HG02981 (cell line): ENCODE results near the gene CAPN8.

Experiments used
- ATAC-seq: cut with Tn5 transposase; IDR thresholded peaks from one replicate; pipeline ENCODE4 v1.9.1; 2021; ENCODE audit warnings: mild to moderate bottlenecking, moderate library complexity; ENCODE audit not compliant: unreplicated experiment

The CAPN8 gene

DNA sequence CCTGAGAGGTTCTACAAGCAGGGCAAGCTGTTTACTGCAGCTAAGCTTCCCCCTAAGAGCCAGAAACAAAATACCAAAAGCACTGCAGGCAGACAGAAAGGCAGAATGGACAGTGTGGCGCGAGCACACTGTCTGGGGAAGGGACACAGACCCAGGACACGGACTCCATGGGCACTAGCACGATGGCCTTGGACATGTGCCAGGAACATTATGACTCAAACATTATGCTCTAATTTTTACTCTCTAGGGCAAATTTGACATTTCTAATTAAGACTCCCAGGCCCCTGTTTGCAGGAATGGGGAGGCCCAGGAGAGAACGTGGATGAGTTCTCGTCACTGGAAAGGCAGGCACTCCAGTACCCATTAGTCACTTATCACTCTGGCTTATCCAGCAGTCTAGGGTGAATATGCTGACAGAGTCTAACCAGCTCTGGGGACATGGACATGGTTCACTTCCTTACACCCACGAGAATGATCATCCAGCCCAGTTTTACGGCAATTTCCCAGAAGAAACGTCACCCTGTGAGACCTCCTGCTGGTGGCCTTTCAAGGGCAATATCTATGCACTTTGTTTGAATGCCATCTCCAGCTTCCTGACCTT lies 45.1 kb downstream of the CAPN8 start:
- ATAC-seq = no peak

DNA sequence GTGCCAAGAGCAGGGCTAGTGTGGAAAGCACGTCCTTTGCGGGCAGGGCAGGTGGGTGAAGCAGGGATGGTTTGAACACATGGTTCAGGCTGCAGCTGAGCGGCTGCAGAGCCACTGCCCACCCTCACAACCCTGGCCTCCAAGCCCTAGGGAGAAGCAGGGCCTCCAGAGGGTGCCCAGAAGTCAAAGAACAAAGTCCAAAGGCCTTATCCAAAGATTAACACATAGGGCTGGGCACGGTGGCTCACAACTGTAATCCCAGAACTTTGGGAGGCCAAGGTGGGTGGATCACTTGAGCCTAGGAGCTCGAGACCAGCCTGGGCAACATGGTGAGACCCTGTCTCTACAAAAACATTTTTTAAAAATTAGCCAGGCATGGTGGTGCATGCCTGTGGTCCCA lies 46.8 kb downstream of the CAPN8 start:
- ATAC-seq = no peak

DNA sequence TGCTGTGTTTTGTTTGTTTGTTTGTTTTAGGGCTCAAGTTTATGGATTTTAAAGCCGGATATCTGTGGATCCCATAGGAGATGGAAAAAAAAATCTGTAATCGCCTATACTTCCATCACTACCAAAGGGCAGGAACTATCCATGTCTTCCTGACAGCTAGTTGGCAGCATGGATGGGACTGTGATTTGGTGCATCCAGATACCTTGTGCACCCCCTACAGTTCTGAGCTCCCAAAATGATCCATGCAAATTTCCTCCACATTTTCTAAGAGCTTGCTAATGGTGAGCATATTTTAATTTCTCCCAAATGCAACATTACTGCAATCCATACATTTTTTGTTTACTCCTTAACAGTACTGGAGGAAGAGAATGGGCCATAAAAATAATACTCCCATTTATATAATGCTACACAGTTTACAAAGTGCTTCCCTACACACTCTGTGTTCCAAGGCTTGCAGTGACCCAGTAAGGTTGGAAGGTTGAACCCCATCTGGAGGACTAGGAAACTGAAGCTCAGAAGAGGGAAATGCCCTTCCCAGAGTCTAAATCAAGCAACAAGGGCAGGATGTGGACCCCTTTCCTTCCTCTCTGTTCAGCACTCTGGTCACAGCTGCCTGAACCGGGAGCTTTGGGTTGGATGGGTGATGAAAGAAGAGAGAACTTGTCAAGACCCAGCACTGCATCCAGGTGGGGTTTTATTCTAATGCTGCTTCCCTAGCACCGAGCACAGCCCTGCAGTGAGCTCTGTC lies 48.0 kb downstream of the CAPN8 start:
- ATAC-seq = no peak

DNA sequence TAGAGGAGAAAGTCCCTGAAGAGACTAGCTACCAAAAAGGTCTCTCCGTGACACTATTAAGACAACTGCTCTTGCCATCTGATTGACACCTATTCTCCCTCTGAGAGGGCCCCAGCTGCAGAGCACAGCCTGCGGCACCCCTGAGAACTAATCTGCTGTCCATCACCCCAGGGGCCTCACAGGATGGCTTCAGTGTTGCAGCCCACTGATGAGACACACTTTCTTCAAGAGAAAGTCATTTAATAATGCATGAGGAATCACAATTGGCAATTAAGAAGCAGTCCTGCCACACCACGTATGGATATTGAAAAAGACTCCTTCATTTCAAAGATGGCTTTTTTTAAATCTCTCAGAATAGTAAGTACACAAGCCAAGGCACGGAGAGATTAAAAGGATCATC lies 48.9 kb downstream of the CAPN8 start:
- ATAC-seq = no peak

DNA sequence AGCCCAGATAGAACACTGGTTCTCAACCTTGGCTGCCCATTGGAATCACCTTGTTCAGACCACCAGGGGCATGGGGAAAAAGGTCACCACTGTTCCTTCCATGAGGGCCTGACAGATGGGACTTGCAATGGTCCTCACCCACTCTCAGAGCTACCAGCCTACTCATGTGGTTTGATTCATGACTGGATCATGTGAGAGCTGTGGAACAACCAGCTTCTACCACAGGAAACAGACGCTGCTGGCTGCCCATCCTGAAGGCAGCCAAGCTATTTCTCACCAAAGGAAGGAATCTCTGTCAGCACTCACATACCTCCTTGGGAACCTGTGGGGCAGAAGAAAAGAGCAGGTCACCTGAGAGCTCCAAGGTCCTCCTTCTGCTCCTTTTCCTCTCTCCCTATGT lies 53.6 kb downstream of the CAPN8 start:
- no peak for ATAC-seq

DNA sequence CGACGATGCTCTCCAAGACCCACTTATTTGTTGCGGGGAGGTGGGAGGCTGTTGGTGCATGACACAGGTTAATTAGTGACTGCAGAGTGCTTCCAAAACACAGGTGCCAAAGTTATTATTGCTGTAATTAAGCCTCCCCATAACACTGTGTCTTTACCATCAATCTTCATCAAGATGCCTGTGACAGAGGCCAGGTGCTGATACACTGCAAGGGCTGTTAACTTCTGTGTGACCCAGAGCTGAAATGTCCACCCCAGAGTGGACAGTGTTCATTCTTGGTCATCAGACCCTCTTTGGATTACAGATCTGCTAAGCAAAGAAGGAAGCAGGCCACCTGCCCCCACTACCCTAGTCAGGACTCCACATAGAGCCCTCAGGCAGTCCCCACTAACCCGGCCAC lies 55.5 kb downstream of the CAPN8 start:
- ATAC-seq = no peak

DNA sequence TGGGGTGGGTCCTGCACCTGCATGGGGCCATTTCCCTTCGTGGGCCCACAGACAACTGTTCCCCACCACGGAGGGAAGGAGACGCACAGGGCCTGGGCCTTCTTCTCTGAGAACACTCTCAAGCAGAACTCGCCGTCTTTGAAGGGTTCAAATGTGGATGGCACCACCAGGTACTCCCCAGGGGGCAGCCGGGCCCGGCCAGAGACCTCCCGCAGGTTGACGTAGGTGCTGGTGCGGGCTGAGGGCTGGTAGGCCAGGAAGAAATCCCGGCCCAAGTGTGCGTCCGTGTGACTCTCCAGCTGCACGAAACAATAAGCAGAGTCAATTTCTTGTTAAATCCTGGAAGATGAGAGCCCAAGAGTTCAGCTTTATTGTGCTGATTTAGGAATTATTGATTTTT lies 56.4 kb downstream of the CAPN8 start:
- no peak for ATAC-seq

DNA sequence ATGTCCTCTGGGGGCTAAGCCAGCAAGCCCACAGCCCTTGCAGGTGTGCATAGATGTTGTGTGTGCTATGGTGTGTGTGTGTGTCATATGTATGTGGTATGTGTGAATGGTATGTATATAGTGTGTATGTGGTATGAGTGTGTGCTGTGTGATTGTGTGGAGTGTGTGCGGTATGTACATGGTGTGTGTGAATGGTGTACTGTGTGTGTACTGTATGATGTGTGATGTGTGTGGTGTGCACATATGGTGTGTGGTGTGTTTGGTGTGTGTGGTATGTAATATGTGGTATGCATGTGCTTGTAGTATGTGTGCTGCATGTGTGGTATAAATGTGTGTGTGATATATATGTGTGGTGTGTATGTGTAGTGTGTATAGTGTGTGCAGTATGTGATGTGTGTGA lies 107.0 kb downstream of the CAPN8 start:
- ATAC-seq = no peak

DNA sequence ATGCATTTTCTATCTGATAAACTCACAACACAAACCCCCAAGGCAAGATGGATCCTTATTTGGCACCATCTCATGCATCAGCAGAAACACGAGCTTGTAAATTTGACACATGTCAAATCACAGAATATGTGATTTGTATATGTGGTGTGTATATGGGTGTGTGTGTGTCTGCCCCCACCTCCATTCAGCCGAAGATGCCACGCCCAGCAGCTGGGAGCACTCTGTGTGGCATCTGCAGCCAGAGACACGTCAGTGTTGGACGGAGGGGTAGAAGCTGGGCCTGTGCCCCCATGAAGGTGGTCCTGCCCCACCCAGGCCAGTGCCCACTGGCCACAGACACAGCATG lies 108.4 kb downstream of the CAPN8 start:
- ATAC-seq = no peak

DNA sequence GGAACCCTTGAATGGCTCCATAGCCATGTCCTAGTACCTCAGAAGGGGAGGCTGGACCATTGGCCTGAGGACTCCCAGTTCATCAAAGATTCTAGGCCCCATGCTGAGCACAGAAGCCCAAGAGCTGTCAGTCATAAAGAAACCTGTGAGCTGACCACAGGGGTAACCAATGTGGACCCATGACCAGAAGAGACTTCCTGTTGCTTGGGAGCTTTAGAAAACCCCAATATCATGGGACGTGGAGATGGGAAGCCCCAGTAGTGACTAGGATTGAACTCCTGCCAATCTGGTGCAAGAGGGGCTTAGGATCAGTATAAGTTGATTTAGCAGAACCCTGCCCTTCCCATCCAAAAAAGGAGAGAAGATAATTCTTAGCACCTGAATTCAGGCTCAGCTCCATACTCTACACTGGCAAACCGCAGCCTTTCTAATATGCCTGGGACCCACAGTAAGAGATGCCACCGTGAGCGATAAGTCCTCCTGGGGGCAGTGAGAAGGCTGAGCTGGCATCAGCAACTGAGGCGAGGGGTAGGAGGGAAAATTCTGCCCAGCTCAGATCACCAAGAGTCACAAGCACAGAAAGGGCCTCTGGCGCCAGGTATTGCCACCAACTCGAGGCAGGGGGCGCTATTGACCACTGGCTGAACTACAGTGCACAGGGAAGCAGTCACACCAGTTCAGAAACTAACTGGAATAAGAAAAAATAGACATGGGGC lies 108.9 kb downstream of the CAPN8 start:
- peak; percentile 90 for ATAC-seq

DNA sequence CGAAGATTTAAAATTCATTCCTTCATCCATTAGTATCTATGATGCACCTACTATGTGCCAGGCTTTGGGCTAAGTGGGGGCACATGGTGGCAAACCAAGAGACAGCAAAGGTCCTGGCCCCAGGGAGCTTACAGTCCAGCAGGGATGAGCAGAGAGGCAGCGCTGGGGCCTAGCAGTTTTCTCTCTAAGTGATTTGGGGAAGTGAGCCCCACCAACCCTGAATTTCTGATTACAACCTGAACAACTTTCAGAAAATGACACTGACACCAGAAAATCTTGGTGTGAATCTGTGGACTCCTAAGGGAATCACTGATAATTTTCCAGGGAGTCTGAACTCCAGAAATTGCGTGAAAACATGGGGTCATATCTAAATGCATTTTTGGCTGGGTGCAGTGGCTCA lies 111.5 kb downstream of the CAPN8 start:
- ATAC-seq = no peak

DNA sequence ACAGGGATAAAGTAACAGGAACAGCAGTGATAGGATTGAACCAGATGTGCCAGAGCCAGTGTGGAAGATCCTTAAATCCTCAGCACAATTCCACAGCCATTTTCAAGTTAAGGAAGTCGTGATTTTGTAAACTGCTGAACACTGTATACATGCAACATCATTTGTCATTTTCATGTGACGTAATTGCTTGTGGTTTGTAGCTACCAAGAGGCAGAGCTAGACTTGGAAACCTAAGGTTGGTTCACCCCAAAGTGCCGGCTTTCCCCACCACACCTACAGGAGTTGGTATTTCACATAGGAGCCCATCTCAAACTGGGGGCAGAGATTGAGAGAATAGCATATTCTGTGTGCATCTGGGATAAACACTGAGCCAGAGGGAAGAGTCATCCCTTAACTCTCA lies 113.9 kb downstream of the CAPN8 start:
- no peak for ATAC-seq

DNA sequence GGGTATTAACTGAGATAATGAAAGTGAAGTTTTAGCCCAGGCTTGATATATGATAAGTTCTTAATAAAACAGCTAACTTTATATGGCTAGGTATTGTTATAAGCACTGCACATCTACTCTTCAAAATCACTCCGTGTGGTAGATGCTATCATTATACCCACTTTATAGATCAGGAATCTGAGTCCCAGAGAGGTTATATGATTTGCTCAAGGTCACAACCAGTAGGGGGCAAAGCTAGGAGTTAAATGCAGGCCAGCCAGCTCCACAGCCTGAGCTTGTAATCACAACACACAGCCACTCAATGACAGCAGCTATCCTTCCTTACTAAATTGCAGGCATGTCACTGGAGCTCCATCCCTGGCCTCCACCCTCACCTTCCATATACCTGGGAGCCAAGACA lies 115.8 kb downstream of the CAPN8 start:
- no peak for ATAC-seq

DNA sequence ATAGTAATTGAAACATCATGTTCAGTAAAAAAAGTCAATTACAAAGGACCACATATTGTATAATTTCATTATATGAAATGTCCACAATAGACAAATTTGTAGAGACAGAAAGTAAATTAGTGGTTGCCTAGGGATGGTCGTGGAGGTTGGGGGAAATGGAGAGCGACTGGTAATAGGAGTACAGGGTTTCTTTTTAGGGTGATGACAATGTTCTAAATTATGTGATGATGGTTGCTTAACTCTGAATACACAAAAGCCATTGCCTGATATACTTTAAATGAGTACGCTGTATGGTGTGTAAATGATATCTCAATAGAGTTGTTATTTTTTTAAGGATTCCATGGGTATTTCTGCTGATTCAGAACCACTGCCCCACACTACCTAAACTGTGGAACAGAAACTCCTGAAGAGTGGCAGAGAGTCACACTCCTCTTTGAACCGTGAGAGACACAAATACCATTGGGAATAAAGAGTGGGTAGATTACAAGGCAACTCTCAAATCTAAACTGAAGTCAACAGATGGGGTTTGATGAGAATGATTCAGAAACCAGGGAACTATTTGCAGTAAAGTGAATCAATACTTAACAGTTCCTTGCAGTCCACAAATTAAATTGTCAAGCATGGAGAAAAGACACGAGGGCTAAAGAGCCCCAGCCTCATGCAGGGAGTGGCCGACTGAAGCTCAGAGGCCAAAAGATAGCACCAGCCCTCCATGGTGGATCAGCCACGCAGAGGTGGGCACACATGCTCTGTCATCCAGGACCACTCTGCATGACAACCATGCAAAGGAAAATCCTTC lies 118.0 kb downstream of the CAPN8 start:
- ATAC-seq = no peak

DNA sequence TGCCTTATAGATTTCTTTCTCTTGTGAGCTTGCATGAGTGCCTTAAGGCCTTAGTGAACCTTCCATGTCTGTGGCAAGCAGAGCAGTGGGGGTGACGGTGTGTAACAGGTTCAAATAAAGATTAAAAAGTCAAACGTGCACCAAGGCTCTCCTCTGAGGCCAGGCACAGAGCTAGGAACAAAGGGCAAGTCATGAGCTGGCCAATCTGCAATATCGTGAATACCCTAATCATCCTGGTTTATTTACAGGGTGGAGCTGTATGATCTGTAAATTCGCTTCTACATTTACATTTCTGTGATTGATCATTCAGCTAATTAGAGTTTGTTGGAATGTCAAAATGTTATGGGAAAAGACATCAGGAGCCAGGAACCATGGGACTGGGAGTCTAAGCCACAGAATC lies 120.2 kb downstream of the CAPN8 start:
- no peak for ATAC-seq

DNA sequence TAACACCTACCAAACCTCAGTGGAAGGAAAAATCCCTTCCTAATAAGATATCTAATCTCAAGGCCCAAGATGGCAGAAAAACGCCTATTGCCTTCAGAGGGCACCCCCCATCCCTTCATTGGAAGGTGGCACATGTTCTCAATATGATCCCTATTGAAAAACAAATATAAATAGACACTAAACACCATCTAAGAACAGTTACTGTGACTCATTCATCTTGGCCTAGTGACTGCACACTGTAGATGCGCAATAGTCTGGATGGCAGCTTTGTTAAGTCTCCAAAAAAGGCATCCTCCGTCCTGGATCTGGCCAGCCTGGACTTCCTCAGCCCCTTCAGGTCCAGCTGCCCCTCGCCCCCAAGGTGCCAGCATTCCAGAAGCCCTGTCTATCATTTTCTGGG lies 121.9 kb downstream of the CAPN8 start:
- no peak for ATAC-seq

DNA sequence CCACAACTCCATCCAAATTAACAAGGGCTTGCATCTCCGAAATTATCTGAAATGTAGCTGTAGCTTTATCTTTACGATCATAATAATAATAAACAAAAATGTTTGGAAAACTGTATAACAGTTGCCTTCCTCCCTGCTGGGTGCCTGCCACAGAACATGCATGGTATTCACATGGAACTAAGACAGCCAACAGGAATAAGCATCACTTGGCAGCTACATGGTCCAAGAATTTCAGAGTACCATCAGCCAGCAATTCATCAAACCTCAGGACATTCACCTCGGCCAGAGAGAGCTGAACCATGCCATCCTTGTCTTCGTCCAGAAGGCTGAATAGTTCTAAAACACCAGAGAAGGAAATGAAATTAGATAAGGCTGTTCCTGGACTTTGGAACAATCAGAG lies 122.7 kb downstream of the CAPN8 start:
- ATAC-seq = no peak

DNA sequence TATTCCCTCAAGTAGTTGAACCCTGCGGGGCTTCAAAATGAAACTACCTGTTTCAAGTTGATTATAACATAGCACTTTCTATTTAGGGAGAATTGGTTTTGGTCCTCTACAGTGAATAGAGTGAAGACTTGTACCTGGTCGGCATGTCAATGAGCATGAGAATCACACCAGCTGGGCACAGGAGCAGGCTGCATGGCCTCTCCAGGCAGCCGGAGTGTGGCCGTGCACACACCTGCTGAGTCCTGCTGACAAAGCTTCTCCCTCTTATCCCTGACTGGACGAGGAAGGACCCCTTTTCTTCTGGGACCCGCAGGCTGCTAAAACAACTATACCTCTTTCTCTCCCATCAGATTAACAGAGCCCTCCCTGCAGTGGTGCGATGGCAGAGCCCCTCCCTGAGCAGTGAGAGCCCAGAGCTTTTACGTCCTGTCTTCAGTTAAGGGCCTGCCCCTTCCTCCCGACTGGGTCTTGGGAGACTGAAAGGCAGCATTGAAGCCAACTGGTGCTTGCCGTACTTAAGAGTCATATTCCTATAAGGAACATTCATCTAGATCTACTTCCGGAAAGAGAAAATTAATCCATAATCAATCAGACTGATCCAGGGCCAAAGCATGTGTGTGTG lies 124.9 kb downstream of the CAPN8 start:
- ATAC-seq = no peak

DNA sequence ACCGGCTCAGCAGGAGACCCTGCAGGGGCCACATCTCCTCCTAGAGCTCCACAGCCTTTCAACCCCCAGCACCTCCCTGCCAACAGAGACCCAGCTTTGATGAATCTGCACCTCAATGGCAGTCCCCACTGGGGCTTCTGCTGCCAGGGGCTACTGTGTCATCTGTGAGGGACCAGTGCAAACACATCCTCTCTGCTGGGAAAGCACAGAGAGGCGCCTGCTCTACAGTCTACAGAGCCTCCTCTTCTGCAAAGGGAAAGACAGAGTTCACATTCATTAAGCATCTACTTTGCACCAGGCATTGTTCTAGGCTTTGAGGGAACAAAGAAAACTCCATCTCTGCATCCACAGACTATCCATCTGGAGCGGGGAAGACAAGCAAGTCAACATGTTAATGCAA lies 125.8 kb downstream of the CAPN8 start:
- ATAC-seq = no peak

DNA sequence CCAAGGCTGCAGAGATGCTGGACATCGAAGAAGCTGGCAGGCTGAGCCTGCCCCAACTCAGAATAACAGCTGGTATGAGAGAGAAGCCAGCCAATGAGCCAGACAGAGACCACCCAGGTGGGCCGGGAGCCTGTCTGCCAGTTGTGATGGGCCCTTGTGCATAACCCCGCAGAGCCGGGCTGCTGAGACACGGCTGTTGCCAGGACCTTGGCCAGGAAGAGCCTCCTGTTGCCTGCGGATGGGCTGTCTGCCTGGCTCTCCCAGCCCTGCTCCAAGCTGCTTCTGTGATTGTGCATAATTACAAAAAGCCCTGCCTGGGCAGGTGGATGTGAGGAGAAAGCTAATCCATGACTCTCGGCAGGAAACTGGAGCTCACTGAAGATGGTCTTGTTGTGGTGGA lies 126.5 kb downstream of the CAPN8 start:
- no peak for ATAC-seq

DNA sequence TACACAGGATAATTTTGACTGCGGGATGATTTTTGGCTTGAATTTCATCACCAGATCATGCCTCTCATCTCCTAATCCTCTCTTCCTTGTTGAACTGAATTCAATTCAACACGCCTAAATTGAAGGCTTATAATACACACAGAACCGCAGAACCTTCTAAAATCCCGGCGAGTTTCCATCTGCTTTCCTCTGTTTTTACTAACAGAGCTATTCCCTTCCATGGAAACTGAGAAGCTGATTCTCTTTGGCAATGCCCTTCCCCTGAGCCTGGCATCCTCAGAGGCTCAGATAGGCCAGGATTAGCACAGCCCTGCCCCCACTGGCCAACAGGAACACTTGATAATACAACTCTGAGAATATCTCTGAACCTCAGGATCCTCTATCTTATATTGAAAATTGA lies 130.2 kb downstream of the CAPN8 start:
- ATAC-seq = no peak
